ENCODE measurements around the gene PTCSC3. TPM values are rescaled to one million over a fixed set of nuclear protein-coding genes. Genes with fewer than 3 reads are reported as not detected.

PTCSC3 gene
- total and polyA plus RNA-seq, 2 of the 13 experiments (the other 11 are each of a cell fraction or from before 2014, with no cell fraction given), result not detected

GRCh38 chr14:36091096-36091495 is 85.4 kb downstream of the PTCSC3 start (continued):
- peak; percentile 88; the same call in 1 of the 2 replicates for TF ChIP-seq ZBTB37 (CRISPR knock-in tag; IDR thresholded peaks at IDR 0.05)
- TF ChIP-seq KDM4B (CRISPR knock-in tag; IDR thresholded peaks at IDR 0.05), result peak; percentile 90
- TF ChIP-seq SMC3 (IDR thresholded peaks at IDR 0.05; ENCODE audit: low read length), result peak; percentile 16; the same call in 1 of the 2 replicates
- TF ChIP-seq DRAP1 (CRISPR knock-in tag; IDR thresholded peaks at IDR 0.05), result peak; percentile 64; the same call in 1 of the 2 replicates
- 0 out of 2 replicates have a peak, but pooled peaks have one; percentile 46 for TF ChIP-seq ZFP1 (CRISPR knock-in tag; IDR thresholded peaks at IDR 0.05)
- TF ChIP-seq RERE (CRISPR knock-in tag; IDR thresholded peaks at IDR 0.05; ENCODE audit: low read depth), result peak; percentile 38; the same call in 1 of the 2 replicates
- peak; percentile 82 for TF ChIP-seq TEAD3 (CRISPR knock-in tag; optimal IDR thresholded peaks at IDR 0.05; ENCODE audit: borderline replicate concordance)
- TF ChIP-seq ZBTB20 (CRISPR knock-in tag; IDR thresholded peaks at IDR 0.05; ENCODE audit: borderline replicate concordance, low read depth), result 0 out of 2 replicates have a peak, but pooled peaks have one; percentile 40
- TF ChIP-seq HHEX (CRISPR knock-in tag; IDR thresholded peaks at IDR 0.05), result no peak; the same call in 1 of the 2 replicates
- peak in 1 of 2 experiments; percentile 81; a peak in 1 of 4 replicates for TF ChIP-seq EP300 (IDR thresholded peaks at IDR 0.05; ENCODE audit: low read depth in 2 of 2, low read length in 2 of 2)
- peak; percentile 65; the same call in 1 of the 2 replicates for TF ChIP-seq EP300 (CRISPR knock-in tag; IDR thresholded peaks at IDR 0.05; ENCODE audit: borderline replicate concordance)
- TF ChIP-seq NKX3-1 (CRISPR knock-in tag; IDR thresholded peaks at IDR 0.05), result peak; percentile 46; the same call in 1 of the 2 replicates
- peak; percentile 37; the same call in 1 of the 2 replicates for TF ChIP-seq ZFP37 (CRISPR knock-in tag; IDR thresholded peaks at IDR 0.05; ENCODE audit: borderline replicate concordance)
- TF ChIP-seq CREM (IDR thresholded peaks at IDR 0.05), result peak; percentile 53
- no peak for TF ChIP-seq CREM (CRISPR knock-in tag; IDR thresholded peaks at IDR 0.05)
- TF ChIP-seq ZNF589 (CRISPR knock-in tag; conservative IDR thresholded peaks at IDR 0.05), result peak; percentile 81; the same call in 1 of the 2 replicates
- no peak for TF ChIP-seq ZNF788 (CRISPR knock-in tag; IDR thresholded peaks at IDR 0.05; ENCODE audit: borderline replicate concordance)
- peak; percentile 95; the same call in 1 of the 2 replicates for TF ChIP-seq RXRA (CRISPR knock-in tag; IDR thresholded peaks at IDR 0.05)
- TF ChIP-seq MED8 (CRISPR knock-in tag; IDR thresholded peaks at IDR 0.05; ENCODE audit: insufficient replicate concordance), result no peak
- TF ChIP-seq MIER3 (CRISPR knock-in tag; IDR thresholded peaks at IDR 0.05; ENCODE audit: borderline replicate concordance), result peak; percentile 69
- peak; percentile 86 for TF ChIP-seq ZNF335 (CRISPR knock-in tag; IDR thresholded peaks at IDR 0.05)
- 0 out of 2 replicates have a peak, but pooled peaks have one; percentile 47 for TF ChIP-seq ARNTL (CRISPR knock-in tag; IDR thresholded peaks at IDR 0.05)
- TF ChIP-seq ZBTB2 (CRISPR knock-in tag; IDR thresholded peaks at IDR 0.05; ENCODE audit: low read depth), result no peak; the same call in 1 of the 2 replicates
- peak; percentile 67 for TF ChIP-seq NCOA2 (CRISPR knock-in tag; IDR thresholded peaks at IDR 0.05)

Data from HepG2 (cell line).